ENCODE data around the gene ELN.

ELN gene

GRCh38 chr7:74026406-74026902, 1.5 kb upstream of the ELN start:
- DNase-seq, result no peak

DNA sequence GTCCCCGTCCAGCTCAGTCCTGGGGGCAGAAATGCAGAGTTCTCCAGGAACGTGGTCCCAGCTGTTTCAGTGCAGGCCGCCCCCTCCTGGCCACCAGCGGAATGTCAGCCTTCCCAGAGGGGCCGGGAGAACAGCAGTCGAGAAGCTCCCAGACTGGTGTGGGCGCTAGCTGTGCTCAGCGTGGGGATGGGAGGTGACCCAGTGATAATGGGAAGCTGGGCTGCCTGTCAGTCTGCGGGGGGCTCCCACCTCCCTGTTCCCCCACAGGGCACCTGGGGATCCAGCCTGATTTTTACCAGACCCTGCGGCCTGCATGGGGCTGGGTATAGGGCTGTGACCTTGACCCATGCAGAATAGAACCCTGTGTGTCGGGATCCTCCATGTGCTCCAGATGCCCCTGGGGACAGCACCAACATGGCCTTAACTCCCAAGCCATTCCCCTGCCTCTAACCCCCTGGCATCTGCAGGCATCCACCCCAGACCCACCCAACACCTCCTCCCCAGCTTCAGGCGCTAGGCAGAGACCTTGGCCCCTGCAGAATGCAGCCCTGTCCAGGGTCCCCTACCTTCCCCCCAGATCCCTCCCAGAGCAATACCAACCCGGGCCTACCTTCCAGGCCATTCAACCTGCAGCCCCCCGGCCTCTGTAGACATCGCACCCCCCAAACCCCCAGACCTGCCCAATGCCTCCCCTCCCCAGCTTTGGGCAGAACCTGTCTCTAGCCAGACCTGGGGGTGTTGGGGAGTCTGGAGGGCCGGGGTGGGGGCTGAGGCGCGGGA, 880 bp upstream of the ELN start:
- peak; percentile 68 for DNase-seq

GRCh38 chr7:74028321-74028838, 407 bp downstream of the ELN start:
- no peak for DNase-seq

- no peak for DNase-seq
These were observed 1.3 kb downstream of the ELN start for GRCh38 chr7:74029089-74029785.

DNA sequence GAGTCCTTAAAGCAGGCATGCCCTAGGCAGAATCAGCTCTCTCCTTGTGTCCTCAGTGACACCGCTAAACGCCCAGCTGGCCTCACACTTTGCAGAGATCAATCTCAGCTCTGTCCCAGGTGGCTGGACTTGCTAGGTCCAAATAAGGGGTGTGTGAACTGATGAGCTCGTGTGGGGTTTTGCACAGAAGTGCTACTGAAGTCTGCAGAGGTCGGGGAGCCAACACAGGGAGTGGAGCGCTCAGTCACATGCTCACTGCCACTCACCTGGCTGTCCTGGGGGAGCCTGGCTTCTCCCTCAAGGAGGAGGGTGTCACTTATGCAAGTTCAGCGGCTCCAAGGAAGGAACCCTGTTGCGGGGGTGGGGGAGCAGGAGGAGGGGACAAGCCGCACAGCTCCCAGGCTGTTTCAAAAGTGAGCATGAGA, 2.0 kb downstream of the ELN start:
- no peak for DNase-seq

DNA sequence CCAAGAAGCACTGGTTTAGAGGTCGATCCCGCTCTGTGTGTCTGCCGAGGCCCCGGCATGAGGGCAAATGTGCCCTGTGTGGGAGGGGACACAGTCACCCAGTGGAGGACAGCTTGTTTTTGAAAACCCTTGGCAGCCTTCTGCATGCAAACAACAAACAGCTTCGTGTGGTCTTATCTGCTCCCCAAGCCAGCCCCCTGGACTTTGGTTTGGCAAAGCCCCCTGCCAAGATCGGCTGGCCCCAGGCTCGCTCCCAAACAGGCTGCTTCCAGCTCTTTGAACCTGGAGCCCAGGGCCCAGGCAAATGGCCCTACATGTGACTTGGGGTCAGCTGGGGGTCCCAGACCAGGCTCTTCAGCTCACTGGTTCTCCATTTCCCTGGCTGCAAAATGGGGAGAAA, 2.9 kb downstream of the ELN start:
- no peak for DNase-seq

GRCh38 chr7:74031403-74032190, 3.6 kb downstream of the ELN start:
- DNase-seq, result no peak

DNA sequence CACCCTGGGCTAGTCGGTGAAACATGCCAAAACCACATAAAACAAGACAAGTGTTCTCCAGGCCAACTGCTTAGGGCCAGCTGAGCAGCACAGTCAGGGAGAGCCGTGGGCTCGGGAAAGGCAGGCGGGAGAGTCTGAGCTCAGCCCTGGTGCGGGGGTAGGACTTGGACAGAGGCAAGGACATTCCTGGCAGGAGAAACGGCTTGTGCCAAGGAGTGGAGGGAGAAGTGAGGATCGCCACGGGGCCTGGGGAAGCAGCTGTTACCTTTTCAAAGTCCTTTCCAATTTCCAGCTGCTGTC, 4.2 kb downstream of the ELN start:
- no peak for DNase-seq

DNA sequence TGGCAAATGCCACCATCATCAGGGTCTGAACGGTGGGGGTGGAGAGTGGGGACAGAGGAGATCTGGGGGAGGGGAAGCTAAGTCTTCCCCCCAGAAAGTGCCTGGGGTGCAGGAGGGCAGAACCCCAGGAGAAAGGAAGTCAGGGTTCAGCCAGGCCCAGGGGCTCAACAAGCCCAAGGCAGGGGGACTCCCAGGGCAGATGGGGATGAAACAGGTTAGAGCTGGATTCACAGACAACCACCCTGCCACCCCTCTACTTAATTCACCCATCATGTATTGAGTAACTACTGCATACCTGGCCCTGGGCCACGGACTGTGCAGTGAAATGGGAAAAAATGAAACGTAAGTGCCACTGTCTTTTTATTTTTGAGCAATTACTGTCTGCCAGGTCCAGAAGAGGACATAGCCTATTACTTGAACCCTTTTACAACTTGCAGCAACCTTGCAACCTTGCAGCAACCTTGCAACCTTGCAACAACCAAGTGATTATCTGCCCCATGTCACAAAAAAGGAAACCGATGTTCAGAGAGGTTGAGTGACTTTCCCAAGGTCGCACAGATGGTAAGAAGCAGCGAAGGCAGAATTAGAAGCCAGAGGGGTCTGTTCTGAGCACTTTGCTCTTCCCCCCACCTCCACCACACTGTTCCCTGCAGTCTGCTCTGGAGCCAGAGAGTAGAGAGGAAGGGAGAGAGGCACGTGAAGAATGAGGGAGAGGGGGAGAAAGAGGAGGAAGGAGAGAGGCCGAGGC, 4.8 kb downstream of the ELN start:
- no peak for DNase-seq

GRCh38 chr7:74033372-74034311, 5.7 kb downstream of the ELN start:
- DNase-seq, result no peak

DNA sequence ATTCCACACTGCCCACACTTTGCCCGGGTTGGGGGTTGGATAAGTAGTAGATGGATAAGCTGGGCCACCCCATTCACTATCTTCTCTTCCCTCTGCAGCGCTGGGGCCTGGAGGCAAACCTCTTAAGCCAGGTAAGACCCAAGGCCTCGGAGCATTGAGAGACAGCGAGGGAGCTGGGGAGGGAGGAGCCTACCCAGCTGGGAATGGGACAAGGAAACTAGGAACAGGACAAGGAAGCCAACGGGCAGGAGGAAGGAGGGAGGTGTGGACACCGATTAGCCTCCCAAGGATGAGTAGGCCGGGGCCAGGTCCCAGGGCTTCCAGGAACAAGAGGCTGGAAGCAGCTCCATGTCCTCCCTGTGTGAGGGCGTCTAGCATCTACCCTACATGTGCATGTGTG, 9.6 kb downstream of the ELN start:
- no peak for DNase-seq

GRCh38 chr7:74038194-74038961, 10.4 kb downstream of the ELN start:
- DNase-seq, result no peak

GRCh38 chr7:74039337-74039736, 11.4 kb downstream of the ELN start:
- DNase-seq, result no peak

GRCh38 chr7:74040101-74040790, 12.3 kb downstream of the ELN start:
- no peak for DNase-seq

DNA sequence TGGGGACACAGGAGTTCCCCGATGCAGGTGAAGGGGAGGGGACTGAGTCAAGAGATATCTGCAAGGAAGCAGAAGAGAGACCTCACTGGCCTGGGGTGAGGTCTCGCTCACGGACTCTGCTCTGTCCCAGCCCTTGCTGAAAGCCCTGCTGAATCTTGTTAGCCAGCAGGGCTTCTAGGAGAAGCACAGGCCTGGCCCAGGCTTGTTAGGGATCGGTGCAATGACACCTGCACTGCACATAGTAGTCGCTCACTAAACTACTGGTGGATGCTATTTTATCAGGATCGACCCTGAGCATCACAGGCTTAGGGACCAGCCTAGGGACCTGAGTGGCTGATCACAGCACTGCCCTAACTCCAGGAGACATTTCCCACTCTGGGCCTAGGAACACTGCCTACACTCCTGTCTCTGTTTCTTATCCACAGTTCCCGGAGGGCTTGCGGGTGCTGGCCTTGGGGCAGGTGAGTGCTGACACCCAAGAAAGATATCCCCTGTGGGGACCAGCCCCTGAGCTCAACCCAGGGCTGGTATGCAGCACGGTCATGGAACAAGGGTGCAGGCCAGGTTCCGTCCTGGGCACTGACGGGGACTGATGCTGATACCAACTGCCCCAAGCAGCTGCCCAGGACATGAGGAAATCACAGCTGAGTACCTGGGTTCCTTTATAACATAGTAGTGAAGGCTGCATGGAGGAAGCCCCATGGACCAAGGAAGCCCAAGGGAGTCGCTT, 13.0 kb downstream of the ELN start:
- no peak for DNase-seq

DNA sequence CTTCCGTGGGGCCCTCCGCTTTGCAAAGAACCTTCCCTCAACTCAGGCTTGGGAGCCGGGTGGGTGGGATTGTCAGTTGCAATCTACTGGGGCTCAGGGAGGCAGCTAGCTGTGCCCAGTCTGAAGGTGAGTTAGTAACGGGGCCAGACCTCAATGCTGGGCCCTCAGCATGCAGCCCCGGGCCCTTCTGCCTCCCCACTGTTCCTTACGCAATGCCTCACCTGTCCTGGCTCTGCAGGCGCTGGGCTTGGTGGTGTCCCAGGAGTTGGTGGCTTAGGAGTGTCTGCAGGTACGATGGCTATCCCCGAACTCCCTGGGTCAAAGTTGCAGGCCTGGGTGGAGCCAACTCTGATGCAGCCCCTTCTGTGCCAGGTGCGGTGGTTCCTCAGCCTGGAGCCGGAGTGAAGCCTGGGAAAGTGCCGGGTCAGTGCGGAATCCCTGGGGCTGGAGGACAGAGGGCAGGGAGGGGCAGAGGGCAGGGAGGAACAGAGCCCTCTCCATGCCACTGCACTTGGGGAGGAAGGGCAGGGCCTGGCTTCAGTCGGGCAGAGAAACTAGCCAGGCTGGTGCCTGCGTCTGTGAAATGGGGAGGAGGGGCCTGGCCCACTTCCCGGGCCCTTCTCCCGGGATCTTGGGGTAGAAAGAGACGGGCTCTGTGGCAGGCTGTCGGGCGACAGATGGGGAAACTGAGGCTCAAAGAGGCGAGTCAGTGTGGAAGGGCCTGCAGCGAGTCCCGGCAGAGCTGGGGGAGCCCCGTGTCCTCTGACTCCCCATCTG, 15.0 kb downstream of the ELN start:
- no peak for DNase-seq

- DNase-seq, result no peak
These were observed 15.6 kb downstream of the ELN start for GRCh38 chr7:74043523-74043951.
